RWPE1 (cell line): ENCODE data around the gene PLCB1.

ENCODE experiments used
- CTCF ChIA-PET: fragments of 350-600 bp; sonication (Branson Sonifier 250); formaldehyde crosslinking; extraction: SDS; loops from one replicate; lab custom pipeline; 2021; lab: Yijun Ruan, JAX
- POLR2A ChIA-PET: fragments of 400-600 bp; formaldehyde crosslinking; extraction: SDS; loops from one replicate; lab custom pipeline; 2020; ENCODE audit warnings: antibody characterized with exemption; ENCODE audit not compliant: low non-redundant PET; lab: Yijun Ruan, JAX
- DNase-seq: peaks from one replicate; pipeline ENCODE4 v3.0.0; 2012; ENCODE audit warnings: low spot score
- H3K27ac ChIP-seq: fragments of 450-650 bp; 2 replicates; pipeline ENCODE4 v1.5.1; 2017
- CTCF ChIP-seq: fragments of 450-650 bp; conservative IDR thresholded peaks from 2 replicates; pipeline ENCODE4 v1.5.1; 2017; ENCODE audit warnings: low read depth, mild to moderate bottlenecking

Gene PLCB1

GRCh38 chr20:8624046-8624445, 492.0 kb downstream of the PLCB1 start:
- ChIA-PET POLR2A (no interaction called here), CTCF (no interaction called here)
- TF ChIP-seq CTCF, result no peak
- no peak overlapping the region for H3K27ac ChIP-seq
- no peak for DNase-seq

GRCh38 chr20:8624616-8625015, 492.6 kb downstream of the PLCB1 start:
- no peak for DNase-seq
- ChIA-PET CTCF (interaction anchor here (0.6 kb wide), 2 partner anchors 126 to 865 kb away, joined by 3 read pairs; no protein-coding TSS in a partner anchor), POLR2A (no interaction called here)
- no peak overlapping the region for H3K27ac ChIP-seq
- TF ChIP-seq CTCF, result no peak

- TF ChIP-seq CTCF, result no peak
- H3K27ac ChIP-seq, result no peak overlapping the region
- POLR2A ChIA-PET, result no interaction called here
- no peak for DNase-seq
- CTCF ChIA-PET, result interaction anchor here (0.7 kb wide), 1 partner anchor 101 kb away, joined by 5 read pairs; no protein-coding TSS in a partner anchor
These were observed 495.4 kb downstream of the PLCB1 start for GRCh38 chr20:8627340-8628004.

GRCh38 chr20:8631271-8631670, 499.2 kb downstream of the PLCB1 start:
- ChIA-PET CTCF (interaction anchor here (0.6 kb wide), 1 partner anchor 90 kb away, joined by 6 read pairs; no protein-coding TSS in a partner anchor), POLR2A (no interaction called here)
- no peak for DNase-seq
- H3K27ac ChIP-seq, result no peak overlapping the region
- no peak for TF ChIP-seq CTCF

GRCh38 chr20:8633366-8633765, 501.3 kb downstream of the PLCB1 start:
- H3K27ac ChIP-seq, result no peak overlapping the region
- ChIA-PET CTCF (no interaction called here), POLR2A (no interaction called here)
- no peak for TF ChIP-seq CTCF
- no peak for DNase-seq

- POLR2A ChIA-PET, result no interaction called here
- no peak overlapping the region for H3K27ac ChIP-seq
- CTCF ChIA-PET, result no interaction called here
- TF ChIP-seq CTCF, result no peak
- DNase-seq, result no peak
These were observed 503.0 kb downstream of the PLCB1 start for GRCh38 chr20:8635048-8635572.
